Thyroid gland (tissue), 4 donors: ENCODE data around the gene GRM7. TPM values are rescaled to one million over a fixed set of nuclear protein-coding genes. Genes with fewer than 3 reads are reported as not detected.

Source experiments
- DNase-seq, 2 donors: peaks; one replicate each; pipeline ENCODE4 v3.0.0-alpha.2; 2019
- H3K27ac ChIP-seq, 3 donors: fragments of 200-600 bp; sonication (generic); 1 replicate in 2 of 3; 2 replicates in 1 of 3; pipeline ENCODE4 v1.5.1; 2016 to 2019; ENCODE audit warnings: mild to moderate bottlenecking in 1 of 3, moderate library complexity in 1 of 3
- H3K27me3 ChIP-seq: fragments of 200-600 bp; sonication (generic); one replicate; pipeline ENCODE4 v1.5.1; 2019
- H3K36me3 ChIP-seq, 2 donors: fragments of 200-600 bp; sonication (generic); one replicate each; pipeline ENCODE4 v1.5.1; 2016 to 2019
- H3K4me1 ChIP-seq, 2 donors: fragments of 200-600 bp; sonication (generic); one replicate each; pipeline ENCODE4 v1.5.1; 2017 to 2019
- H3K4me3 ChIP-seq, 3 donors: fragments of 200-600 bp; sonication (generic); replicated peaks in 1 of 3; 1 replicate in 2 of 3; 2 replicates in 1 of 3; pipeline ENCODE4 v1.5.1; 2016; ENCODE audit warnings: mild to moderate bottlenecking in 1 of 3
- H3K9me3 ChIP-seq: fragments of 200-600 bp; sonication (generic); one replicate; pipeline ENCODE4 v1.5.1; 2017
- CTCF ChIP-seq, 6 experiments: fragments of 200-600 bp in 3 of 6; fragments of 450-650 bp in 3 of 6; sonication (generic) in 3 of 6; IDR thresholded peaks; one replicate each; pipeline ENCODE4 v1.5.1; 2016 to 2019; ENCODE audit warnings: antibody characterized with exemption in 6 of 6, mild to moderate bottlenecking in 2 of 6, inconsistent platforms in 1 of 6, moderate library complexity in 1 of 6
- POLR2A ChIP-seq, 2 donors: fragments of 450-650 bp; IDR thresholded peaks; one replicate each; pipeline ENCODE4 v1.6.1; 2017; ENCODE audit warnings: antibody characterized with exemption in 2 of 2, mild to moderate bottlenecking in 2 of 2, moderate library complexity in 1 of 2
- whole genome bisulfite sequencing, 2 donors: methylation state at CpG; one replicate each; pipeline ENCODE4 v1.1.5; 2017; 5-methylcytosine and 5-hydroxymethylcytosine counted together
- intact Hi-C: fragments of 100-400 bp; cut with DNase I; formaldehyde crosslinking; loops from one replicate; pipeline ENCODE4 v1.15.1; 2023
- total RNA-seq, 4 donors: library from RNA; depleted of rRNA; stranded (reverse); fragments of >200 nt; gene quantifications; one replicate each; pipeline ENCODE4 v1.2.3, GENCODE V29; 2016

The GRM7 gene
- total RNA-seq, 4 donors from 2014 or later: 0.11 to 0.81 (median 0.60) TPM

GRCh38 chr3:7788881-7789280 is 928.0 kb downstream of the GRM7 start:
- no peaks in the 10 kb centered on the region for H3K4me1 ChIP-seq
- no peaks in the 10 kb centered on the region for H3K36me3 ChIP-seq
- intact Hi-C loops: no loop called here
- DNase-seq: no peak
- no peaks in the 10 kb centered on the region for H3K27me3 ChIP-seq
- H3K4me3 ChIP-seq: no peak overlapping the region
- no peaks in the 10 kb centered on the region for H3K9me3 ChIP-seq
- TF ChIP-seq CTCF (IDR thresholded peaks at IDR 0.05) (no peak), POLR2A (IDR thresholded peaks at IDR 0.05) (no peak)
- H3K27ac ChIP-seq: no peak overlapping the region
- 50 to 55% methylated on average over 1 of the region's 1 CpG for WGBS, 2 donors

DNA sequence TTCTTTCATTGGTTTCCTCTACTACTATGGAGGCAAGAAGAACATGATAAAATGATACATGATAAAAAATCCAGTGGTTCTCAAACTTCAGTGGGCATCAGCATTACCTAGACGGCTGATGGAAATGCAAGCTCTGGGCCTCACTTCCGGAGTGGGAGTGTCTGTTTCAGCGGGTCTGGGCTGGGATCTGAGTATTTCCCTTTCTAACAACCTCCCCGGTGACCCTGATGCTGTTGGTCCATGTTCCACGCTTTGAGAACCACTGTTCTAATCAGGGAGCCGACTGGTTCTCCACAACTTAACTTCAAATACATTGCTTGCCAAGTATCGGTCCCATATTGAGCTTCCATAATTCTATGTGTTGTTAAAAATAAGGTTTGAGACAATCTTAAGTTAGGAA is 928.4 kb downstream of the GRM7 start:
- no peaks in the 10 kb centered on the region for H3K27me3 ChIP-seq
- TF ChIP-seq CTCF (IDR thresholded peaks at IDR 0.05) (no peak), POLR2A (IDR thresholded peaks at IDR 0.05) (no peak)
- intact Hi-C loops: no loop called here
- H3K4me1 ChIP-seq: no peaks in the 10 kb centered on the region
- H3K36me3 ChIP-seq: no peaks in the 10 kb centered on the region
- no peaks in the 10 kb centered on the region for H3K9me3 ChIP-seq
- no peak overlapping the region for H3K4me3 ChIP-seq
- no peak for DNase-seq
- WGBS, 2 donors: 72 to 81% methylated on average over 7 of the region's 7 CpGs
- no peak overlapping the region for H3K27ac ChIP-seq

GRCh38 chr3:7790141-7790540 is 929.2 kb downstream of the GRM7 start:
- H3K4me3 ChIP-seq: no peak overlapping the region
- 75 to 86% methylated on average over 3 of the region's 3 CpGs for WGBS, 2 donors
- no peaks in the 10 kb centered on the region for H3K9me3 ChIP-seq
- intact Hi-C loops: no loop called here
- no peaks in the 10 kb centered on the region for H3K4me1 ChIP-seq
- no peaks in the 10 kb centered on the region for H3K36me3 ChIP-seq
- no peaks in the 10 kb centered on the region for H3K27me3 ChIP-seq
- no peak for TF ChIP-seq CTCF (IDR thresholded peaks at IDR 0.05)
- TF ChIP-seq POLR2A (IDR thresholded peaks at IDR 0.05): no peak
- no peak overlapping the region for H3K27ac ChIP-seq
- no peak for DNase-seq
